Measurements from ENCODE around the gene NR4A1. TPM values are rescaled to one million over a fixed set of nuclear protein-coding genes. Genes with fewer than 3 reads are reported as not detected.

The NR4A1 gene
- total RNA-seq, 2 experiments from 2014 or later, result 67.0 to 79.2 TPM

GRCh38 chr12:52019113-52019770 is 32.0 kb upstream of the NR4A1 start:
- H3K27me3 ChIP-seq (ENCODE audit: control insufficient read depth in 1 of 2, insufficient read depth in 2 of 2, low read length in 2 of 2), result no peaks in the 10 kb centered on the region
- peaks cover 18% of the 10 kb centered on the region for H3K4me1 Mint-ChIP-seq (ENCODE audit: low read depth)
- POLR2A ChIA-PET, result interaction anchor here (1.3 to 8.2 kb wide), 3 partner anchors 11 to 26 kb away, joined by 4 to 73 read pairs (median 7); partner anchors contain the start of gene TAMALIN
- peaks cover 28% of the 10 kb centered on the region for H3K4me1 ChIP-seq (ENCODE audit: insufficient read depth, low read length)
- no peak for TF ChIP-seq CTCF (IDR thresholded peaks at IDR 0.05)
- DNase-seq (peak in 1 of 14 experiments; percentile 32), ATAC-seq (ENCODE audit: poor library complexity) (no peak)
- intact Hi-C loops (cut with DNase I, micrococcal nuclease), result no loop called here
- H3K9me3 ChIP-seq (ENCODE audit: control insufficient read depth in 1 of 2, insufficient read depth in 1 of 2, low read length in 2 of 2), result no peaks in the 10 kb centered on the region
- H3K27ac ChIP-seq (ENCODE audit: low read depth in 1 of 2, low read length in 2 of 2), result no peak overlapping the region
- no peaks in the 10 kb centered on the region for H3K27me3 Mint-ChIP-seq
- H3K36me3 ChIP-seq (ENCODE audit: insufficient read depth, low read length), result peaks cover 5% of the 10 kb centered on the region
- H3K4me3 ChIP-seq (ENCODE audit: low read length), result no peak overlapping the region
- peaks cover 19% of the 10 kb centered on the region for H3K36me3 Mint-ChIP-seq (ENCODE audit: low read depth)
- CTCF ChIA-PET, result interaction anchor here (7.4 to 9.5 kb wide), 2 partner anchors 12 to 24 kb away, joined by 164 to 184 read pairs; partner anchors contain the start of gene TAMALIN
- H3K4me3 Mint-ChIP-seq, result no peak overlapping the region
- no peaks in the 10 kb centered on the region for H3K9me3 Mint-ChIP-seq
- peak overlapping the region; percentile 5 for H3K27ac Mint-ChIP-seq

- H3K4me3 ChIP-seq (ENCODE audit: low read length), result no peak overlapping the region
These were observed 30.5 kb upstream of the NR4A1 start for GRCh38 chr12:52020539-52021336.

More at GRCh38 chr12:52020539-52021336, 30.5 kb upstream of the NR4A1 start:
- ChIA-PET POLR2A (interaction anchor here (1.0 to 8.2 kb wide), 3 partner anchors 12 to 28 kb away, joined by 7 to 73 read pairs (median 7); partner anchors contain the start of gene TAMALIN), CTCF (interaction anchor here (0.7 to 9.5 kb wide), 4 partner anchors 14 to 44 kb away, joined by 4 to 184 read pairs (median 126); partner anchors contain the start of gene TAMALIN)
- ATAC-seq (ENCODE audit: poor library complexity), result peak; percentile 25
- Mint-ChIP-seq H3K27ac (peak overlapping the region; percentile 5), H3K36me3 (ENCODE audit: low read depth) (peaks cover 16% of the 10 kb centered on the region), H3K27me3 (no peaks in the 10 kb centered on the region), H3K4me3 (peak overlapping the region; percentile 60), H3K4me1 (ENCODE audit: low read depth) (peaks cover 32% of the 10 kb centered on the region), H3K9me3 (no peaks in the 10 kb centered on the region)
- TF ChIP-seq CTCF (IDR thresholded peaks at IDR 0.05), result peak; percentile 72
- intact Hi-C loops (cut with DNase I, micrococcal nuclease), result loop anchor here (1.0 to 10.0 kb wide), 4 partner anchors 16 to 984 kb away; partner anchors contain the start of genes ACVR1B (in 1 of the 2) and EIF4B (in 1 of the 2)
- Histone ChIP-seq H3K27me3 (ENCODE audit: control insufficient read depth in 1 of 2, insufficient read depth in 2 of 2, low read length in 2 of 2) (no peaks in the 10 kb centered on the region), H3K27ac (ENCODE audit: low read depth in 1 of 2, low read length in 2 of 2) (no peak overlapping the region), H3K4me1 (ENCODE audit: insufficient read depth, low read length) (peaks cover 43% of the 10 kb centered on the region), H3K9me3 (ENCODE audit: control insufficient read depth in 1 of 2, insufficient read depth in 1 of 2, low read length in 2 of 2) (no peaks in the 10 kb centered on the region), H3K36me3 (ENCODE audit: insufficient read depth, low read length) (no peaks in the 10 kb centered on the region)
- peak; percentile 50 to 80 (median 60) for DNase-seq

Measured in CD4-positive, alpha-beta T cell (primary cell).